ENCODE measurements around the gene SSH3.

The SSH3 gene

DNA sequence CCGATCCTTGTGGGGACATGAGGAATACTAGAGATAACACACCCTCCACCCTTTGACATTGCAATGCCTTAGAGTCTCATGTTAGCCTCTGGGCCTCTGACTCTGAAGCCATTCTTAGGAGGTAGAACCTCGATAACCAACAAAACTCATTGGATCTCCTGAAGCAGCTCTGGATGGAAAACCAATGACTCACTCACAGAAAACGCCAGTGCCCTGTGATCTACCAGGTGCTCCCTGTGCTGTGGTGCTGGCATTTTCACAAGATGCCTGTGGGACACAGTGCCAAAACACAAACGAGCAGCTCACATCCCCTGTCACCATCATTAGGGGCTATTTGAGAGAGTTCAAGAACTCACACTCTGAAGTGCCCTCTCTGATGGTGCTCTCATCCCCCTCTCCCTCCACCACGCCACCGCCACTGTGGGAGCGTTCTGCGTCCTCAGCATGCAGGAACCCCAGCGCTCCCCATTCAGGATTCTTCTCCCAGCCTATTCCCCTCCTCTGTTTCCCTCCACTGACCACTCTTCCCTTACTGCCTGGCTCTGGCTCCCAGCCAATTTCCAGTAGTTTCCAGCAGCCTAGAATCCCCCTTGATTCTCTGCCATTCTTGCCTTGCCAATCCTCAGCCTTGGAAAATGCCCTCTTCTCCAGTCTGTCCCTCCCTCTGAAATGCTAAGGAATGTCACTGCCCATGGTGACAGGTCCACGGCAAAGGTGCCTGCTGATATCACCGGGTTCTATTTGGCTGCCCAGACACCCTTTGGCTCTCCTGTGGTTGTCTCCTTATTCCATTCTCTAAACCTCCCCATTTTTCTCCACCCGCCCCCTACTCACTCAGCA lies 54.7 kb downstream of the SSH3 start:
- no peak for DNase-seq (ENCODE audit: low spot score)
- TF ChIP-seq, protein P1, sequence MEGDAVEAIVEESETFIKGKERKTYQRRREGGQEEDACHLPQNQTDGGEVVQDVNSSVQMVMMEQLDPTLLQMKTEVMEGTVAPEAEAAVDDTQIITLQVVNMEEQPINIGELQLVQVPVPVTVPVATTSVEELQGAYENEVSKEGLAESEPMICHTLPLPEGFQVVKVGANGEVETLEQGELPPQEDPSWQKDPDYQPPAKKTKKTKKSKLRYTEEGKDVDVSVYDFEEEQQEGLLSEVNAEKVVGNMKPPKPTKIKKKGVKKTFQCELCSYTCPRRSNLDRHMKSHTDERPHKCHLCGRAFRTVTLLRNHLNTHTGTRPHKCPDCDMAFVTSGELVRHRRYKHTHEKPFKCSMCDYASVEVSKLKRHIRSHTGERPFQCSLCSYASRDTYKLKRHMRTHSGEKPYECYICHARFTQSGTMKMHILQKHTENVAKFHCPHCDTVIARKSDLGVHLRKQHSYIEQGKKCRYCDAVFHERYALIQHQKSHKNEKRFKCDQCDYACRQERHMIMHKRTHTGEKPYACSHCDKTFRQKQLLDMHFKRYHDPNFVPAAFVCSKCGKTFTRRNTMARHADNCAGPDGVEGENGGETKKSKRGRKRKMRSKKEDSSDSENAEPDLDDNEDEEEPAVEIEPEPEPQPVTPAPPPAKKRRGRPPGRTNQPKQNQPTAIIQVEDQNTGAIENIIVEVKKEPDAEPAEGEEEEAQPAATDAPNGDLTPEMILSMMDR (IDR thresholded peaks at IDR 0.05; ENCODE audit: borderline replicate concordance, control extremely low read depth, extremely low read depth, insufficient read depth, missing control alignments) = no peak
- in situ Hi-C loops (cut with MboI; ENCODE audit: low sequenced_read_pairs, unreplicated experiment) = no loop called here

All from GM13976 (cell line).